GM19438 (cell line): ENCODE data around the gene TPRX1.
"Not testable (repeated sequence)": the region's sequence is repeated elsewhere in the genome, so short reads cannot be mapped to it uniquely, and the experiment has no call there.

Source experiments
- ATAC-seq: cut with Tn5 transposase; IDR thresholded peaks from one replicate; pipeline ENCODE4 v1.9.1; 2021; ENCODE audit warnings: low read depth; ENCODE audit not compliant: unreplicated experiment

The TPRX1 gene

DNA sequence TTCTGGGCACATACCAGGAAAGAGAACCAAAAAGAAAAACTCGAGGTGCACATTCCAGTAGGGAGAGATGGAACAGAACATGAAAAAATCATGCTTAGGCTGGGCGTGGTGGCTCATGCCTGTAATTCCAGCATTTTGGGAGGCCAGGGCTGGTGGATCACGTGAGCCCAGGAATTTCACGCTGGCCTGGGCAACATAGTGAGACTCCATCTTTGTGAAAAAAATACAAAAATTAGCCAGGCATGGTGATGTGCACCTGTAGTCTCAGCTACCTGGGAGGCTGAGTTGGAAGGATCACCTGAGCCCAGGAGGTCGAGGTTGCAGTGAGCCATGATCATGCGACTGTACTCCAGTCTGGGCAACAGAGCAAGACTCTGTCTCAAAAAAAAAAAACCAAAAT lies 33.1 kb downstream of the TPRX1 start:
- not testable (repeated sequence) for ATAC-seq

DNA sequence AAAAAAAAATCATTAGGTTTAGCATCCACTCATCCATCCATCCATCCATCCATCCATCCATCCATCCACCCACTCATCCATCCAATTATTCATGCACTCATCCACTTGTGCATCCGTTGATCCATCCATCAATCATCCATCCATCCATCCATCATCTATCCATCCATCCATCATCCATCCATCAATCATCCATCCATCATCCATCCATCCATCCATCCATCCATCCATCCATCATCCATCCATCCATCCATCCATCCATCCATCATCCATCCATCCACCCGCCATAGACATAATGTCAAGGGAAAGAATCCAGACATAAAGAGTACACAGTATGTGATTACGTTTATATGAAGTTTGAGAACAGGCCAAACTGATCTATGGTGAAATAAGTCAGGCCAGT lies 34.8 kb downstream of the TPRX1 start:
- ATAC-seq, result no peak

DNA sequence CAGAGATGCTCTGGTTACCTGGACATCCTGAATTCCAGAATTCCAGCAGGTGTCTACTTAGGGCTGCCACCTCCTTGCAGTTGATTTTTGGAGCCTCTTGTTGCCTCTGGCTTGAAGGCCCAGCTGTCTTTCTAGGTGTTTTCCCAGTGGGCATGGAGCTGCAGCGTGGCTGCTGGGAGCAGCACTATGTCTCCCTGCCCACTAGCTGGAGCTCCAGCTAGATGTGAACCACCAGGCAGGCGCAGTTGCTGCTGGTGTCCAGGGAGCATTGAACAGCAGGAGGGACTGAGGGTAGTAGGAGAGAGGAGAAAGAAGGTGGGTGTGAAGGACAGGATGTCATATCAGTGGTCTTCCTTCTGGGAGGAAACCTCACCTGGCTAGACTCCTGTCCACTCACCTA lies 35.7 kb downstream of the TPRX1 start:
- ATAC-seq, result no peak

DNA sequence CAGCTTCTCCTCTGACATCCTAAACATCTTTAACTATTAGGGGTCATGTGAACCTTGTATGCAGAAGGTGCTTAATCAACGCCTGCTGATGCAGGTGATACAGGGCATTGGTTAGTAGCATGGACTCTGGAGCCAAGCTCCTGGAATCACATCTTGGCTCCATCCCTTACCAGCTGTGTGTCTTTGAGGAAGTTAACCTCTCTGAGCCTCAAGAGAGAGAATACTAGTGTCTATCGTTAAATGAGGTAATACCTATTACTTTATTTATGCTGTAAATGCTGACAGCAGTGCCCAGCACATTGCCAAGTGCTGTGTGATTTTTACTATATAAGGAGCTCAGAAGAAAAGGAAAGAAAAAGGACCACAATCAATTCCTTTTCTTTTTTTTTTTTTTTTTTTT lies 37.0 kb downstream of the TPRX1 start:
- no peak for ATAC-seq

DNA sequence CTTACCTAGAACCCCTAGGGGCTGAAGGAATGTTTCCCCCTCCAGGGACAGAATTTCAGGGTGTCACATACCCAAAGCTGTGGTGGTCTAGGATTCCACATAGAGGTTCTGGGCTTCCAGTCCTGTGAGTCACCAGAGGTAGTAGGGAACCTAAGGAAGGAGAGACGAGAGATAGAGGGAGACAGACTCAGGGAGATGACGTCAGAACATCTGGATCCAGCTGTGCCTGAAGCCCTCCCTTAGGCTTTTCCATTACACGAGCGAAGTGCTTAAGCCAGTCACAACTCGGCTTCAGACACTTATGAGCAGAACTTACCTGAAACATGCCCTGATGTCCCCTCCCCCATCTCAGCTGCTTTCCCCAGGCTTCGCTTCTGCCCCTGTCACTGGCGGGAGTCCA lies 37.7 kb downstream of the TPRX1 start:
- no peak for ATAC-seq

DNA sequence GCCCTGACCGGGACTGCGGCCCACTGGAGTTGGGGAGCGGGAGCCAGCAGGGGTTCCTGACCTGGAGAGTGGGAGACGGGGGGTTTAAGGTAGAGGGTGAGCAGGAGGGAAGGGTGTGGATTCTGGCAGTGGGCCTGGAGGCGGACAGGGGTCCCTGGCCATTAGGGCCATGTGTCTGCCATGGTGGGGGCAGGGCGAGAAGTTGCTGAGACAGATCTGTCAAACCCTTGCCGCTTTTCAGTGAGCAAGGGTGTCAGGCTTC lies 38.1 kb downstream of the TPRX1 start:
- ATAC-seq, result no peak

DNA sequence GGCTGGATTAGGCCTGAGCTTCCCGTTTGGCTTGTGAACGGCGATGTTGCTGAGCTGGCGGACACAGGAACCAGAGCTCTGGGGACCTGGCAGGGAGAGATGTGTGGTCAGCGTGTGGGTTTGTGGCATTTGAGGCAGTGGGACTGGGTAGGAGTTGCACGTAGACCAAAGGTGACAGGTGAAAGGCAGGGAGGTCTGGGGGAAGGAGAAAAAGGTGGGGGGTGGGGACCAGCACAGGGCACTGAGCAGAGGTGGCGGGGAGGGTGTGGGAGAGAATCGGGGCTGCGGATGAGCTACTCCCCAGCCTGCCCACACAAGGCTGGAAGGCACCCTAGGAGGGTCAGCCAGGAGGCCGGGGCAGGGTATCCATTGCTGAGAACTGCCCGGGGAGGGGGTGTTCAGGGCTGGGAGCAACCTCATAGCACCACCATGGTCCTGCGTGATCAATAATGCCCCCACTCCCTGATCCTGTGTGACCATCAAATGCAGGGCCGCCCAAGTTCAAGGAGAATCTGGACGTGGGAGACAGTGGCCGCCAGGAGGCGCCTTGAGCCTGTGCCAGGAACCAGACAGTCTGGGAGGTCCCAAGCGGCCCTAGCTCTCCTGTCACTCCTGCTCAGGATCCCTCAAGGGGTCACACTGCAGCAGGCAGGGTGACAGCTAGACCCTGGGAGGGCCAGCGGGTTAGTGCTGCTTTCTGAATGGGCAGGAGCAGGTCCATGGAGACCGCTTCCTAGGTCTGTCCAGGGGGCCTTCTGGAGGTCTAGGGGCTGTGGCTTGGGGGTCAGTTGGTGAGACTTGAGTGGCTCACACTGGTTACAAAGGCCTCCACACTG lies 38.6 kb downstream of the TPRX1 start:
- no peak for ATAC-seq

DNA sequence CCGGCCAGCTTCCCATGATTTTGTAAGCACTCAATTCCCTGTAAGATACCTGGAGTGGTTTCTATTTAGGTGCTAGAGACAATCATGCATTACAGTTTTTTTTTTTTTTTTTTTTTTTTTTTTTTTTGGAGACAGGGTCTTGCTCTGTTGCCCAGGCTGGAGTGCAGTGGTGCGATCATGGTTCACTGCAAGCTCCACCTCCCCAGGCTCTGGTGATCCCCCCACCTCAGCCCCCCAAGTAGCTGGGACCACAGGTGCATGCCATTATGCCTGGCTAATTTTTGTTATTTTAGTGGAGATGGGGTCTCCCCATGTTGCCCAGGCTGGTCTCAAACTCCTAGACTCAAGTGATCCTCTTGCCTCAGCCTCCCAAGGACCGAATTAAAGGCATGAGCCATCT lies 39.6 kb downstream of the TPRX1 start:
- not testable (repeated sequence) for ATAC-seq

DNA sequence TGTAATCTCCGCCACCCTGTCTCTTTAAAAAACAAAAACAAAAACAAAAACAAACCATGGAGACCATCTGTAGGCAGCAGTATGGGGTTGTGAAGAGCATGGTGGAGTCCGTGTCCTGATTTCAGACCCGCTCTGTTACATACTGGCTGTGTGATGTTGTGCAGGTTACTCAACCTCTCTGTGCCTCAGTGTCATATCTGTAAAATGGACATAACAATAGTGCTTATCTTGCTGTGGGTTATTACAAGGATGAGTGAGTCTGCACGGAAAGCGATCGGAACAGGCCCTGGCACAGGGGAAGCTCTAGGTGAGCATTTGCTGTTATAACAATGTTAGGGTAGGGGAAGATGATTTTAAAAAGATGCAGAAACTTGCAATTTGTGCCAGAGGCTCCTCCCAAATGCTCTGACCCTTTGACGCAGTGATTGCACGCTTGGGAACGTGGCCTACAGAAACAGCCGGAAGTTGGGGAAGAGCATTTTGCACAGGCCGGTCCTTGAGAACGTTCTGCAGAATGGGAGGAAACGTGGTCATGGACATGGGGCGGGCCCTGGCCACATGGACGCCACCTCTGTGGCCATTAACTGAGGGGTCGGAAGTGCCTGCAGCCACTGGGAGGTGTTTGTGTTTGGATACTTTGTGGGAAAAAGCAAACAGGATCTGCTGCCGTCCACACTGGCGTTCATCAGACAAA lies 41.6 kb downstream of the TPRX1 start:
- no peak for ATAC-seq

DNA sequence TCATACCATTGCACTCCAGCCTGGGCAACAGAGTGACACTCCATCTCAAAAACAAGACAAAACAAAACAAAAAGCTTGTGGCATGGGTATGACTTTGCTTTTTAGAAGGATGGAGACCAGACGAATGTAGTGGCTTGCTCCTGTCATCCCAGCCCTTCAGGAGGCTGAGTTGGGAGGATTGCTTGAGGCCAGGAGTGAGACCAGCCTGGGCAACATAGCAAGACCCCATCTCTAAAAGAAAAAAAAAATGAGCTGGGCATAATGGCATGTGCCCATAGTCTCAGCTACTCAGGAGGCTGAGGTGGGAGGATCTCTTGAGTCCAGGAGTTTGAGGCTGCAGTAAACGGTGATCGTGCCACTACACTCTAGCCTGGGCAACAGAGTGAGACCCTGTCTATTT lies 42.2 kb downstream of the TPRX1 start:
- ATAC-seq, result no peak

DNA sequence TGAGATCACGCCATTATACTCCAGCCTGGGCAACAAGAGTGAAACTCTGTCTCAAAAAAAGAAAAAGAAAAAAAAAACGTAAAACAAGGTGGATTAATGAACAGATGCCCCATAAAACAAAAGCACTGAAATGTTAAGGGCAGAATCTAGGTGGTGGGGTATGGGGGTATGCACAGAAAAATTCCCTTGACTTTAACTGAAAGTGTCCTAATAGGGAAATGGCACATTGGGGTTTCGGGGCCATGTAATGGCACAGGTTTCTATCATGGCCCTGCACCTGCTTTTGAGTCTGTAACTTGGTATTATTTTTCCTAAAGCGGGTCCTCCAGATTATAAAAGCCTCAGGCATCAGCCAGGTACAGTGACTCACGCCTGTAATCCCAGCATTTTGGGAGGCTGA lies 42.8 kb downstream of the TPRX1 start:
- ATAC-seq, result no peak

DNA sequence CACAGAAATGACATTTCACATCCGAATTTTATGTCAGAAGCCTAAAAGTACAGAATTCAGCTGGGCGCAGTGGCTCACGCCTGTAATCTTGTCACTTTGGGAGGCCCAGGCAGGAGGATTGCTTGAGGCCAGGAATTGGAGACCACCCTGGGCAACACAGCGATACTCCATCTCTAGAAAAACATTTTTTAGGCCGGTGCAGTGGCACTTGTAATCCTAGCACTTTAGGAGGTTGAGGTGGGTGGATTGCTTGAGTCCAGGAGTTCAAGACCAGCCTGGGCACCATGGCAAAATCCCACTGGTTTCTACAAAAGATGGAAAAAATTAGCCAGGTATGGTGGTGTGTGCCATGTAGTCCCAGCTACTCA lies 43.7 kb downstream of the TPRX1 start:
- ATAC-seq, result no peak

DNA sequence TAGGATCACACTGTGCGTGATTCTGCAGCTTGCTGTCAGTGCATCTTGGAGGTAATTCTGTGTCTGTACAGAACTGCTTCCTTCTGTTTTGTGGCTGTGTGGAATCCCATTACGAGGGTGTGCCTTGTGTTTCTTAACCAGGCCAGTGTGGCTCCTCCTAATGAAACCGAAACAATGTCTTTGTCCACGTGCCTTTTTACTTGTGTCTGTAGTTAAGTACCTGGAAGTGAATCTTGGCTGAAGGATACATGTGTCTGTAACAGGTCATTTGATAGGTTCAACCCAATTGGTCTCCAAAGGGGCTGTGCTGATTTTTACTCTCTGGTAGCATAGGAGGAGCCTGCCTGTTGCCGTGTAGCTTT lies 45.9 kb downstream of the TPRX1 start:
- no peak for ATAC-seq

DNA sequence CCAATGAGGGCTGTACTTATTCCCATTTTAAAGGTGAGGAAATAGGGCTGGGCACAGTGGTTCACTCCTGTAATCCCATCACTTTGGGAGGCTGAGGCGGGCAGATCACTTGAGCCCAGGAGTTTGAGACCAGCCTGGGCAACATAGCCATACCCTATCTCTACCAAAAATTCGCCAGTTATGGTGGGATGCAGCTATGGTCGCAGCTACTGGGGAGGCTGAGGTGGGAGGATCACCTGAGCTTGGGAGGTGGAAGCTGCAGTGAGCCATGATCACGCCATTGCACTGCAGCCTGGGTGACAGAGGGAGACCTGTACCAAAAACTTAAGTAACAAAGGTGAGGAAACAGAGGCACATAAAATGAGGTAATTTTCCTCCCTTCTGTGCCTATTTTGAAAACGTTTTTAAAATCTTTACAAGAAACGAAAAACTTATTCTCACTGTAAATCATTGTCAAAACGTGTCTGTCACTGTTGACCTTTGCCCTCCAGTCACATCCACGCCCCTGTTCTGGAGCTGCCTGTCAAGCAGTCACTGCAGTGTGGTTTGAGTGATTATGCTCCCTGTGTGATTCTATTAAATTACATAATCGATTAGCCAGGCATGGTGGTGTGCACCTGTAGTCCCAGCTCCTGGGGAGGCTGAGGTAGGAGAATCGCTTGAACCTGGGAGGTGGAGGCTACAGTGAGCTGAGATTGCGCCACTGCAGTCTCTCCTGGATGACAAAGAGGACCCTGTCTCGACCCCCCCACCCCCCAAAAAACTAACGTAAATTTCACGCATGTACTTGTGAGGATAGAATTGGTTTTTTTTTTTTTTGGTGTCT lies 46.5 kb downstream of the TPRX1 start:
- ATAC-seq, result no peak

DNA sequence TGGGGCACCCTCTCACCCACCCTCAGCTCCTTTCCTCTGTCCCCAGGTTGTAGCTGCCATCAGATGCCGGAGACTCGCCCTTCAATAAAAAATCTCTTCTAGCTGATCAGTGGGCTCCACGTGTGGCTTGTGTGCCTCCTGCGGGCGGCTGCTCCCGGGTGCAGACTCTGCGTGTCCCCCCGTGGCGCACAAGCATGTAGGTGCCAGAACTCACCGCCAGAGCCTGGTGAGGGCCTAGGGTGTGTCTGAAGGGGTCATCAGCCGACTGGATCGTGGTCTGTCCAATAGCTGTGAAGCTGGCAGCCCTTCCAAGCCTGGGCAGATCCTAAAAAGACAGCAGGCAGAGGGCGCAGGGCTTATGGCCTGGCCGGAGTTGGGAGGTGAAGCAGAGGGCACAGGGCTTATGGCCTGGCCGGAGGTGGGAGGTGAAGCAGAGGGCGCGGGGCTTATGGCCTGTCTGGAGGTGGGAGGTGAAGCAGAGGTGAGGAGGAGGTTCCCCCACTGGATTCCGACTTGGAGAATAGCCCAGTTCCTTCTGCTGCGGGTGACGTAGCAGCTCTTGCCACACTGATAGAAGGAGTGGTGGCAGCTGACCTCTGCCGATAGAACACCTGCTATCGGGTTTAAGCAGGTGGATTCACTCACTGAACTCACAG lies 47.3 kb downstream of the TPRX1 start:
- ATAC-seq, result no peak

DNA sequence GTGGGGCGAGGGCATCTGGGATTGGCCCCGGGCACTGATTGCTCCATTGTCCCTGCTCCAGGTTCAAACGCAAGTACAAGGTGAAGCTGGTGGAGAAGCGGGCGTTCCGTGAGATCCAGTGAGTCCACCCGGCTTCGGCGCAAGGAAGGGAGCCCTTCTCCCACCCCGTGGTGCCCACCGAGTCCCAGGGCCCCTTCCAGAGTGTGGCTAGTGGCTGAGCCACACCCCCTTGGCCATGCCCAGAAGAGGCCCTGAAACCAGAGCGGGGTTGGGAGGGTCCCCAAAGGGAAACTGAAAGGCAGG lies 47.8 kb downstream of the TPRX1 start:
- ATAC-seq, result no peak

DNA sequence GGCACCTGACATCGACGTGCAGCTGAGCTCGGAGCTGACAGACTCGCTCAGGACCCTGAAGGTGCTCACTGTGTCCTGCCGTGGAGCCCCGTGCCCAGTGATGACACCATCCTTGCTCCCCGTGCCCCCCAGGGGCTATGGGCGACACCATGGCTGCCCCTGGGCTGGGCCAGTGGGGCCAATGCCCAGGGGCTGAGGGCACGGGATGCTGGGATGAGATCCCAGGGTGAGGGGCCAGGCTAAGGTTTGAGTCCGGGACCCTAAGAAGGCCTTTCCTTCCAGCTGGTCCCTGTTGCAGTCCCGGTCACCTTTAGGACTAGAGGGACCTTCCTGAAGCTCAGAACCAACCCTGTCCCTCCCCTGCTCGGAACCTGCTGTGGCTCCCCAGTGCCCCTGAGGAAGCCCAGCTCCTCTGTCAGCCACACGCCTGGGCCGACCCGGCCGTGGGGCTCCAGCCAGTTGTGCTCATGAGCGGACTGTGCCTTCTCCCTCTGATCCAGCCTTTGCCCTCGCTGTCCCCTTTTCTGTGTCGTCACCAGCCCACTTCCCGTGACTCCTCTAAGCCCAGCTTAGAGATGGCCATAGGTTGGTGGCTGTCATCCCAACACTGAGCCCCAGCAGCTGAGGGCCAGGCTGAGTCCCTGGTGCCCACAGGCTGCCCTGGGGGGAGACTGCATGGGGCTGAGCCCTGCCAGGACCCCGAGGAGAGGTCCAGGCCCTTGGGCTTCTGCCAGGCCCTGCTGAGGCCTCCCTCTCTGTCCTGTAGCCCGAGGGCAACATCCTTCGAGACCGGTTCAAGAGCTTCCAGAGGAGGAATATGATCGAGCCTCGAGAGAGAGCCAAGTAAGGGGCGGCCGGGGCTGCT lies 48.4 kb downstream of the TPRX1 start:
- no peak for ATAC-seq

DNA sequence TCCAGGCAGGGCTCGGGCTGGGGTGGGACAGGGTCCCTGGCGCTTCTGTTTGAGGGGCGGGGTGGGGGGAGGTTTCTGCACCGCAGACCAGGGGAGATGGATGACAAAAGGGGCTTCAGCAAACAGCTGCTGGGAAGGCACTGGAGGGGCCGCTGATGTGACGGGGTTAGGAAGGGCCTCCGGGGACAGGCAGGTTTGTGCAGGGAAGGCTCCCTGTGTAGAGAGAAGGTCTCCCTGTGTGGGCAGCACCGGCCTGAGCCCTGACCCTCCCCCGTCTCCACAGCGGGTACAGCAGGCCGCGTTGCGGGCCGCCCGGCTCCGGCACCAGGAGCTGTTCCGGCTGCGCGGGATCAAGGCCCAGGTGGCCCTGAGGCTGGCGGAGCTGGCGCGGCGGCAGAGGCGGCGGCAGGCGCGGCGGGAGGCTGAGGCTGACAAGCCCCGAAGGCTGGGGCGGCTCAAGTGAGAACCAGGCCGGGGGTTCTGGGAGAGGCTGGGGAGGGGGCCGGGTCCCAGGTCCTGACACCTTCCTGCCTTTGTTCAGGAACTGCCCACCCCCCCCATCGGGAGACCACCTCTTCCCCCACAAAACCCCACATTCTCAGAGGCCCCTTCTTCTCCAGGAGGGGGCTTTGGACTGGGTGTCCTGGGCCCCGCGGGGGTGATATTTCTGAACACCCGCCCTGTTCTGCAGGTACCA lies 49.1 kb downstream of the TPRX1 start:
- no peak for ATAC-seq

DNA sequence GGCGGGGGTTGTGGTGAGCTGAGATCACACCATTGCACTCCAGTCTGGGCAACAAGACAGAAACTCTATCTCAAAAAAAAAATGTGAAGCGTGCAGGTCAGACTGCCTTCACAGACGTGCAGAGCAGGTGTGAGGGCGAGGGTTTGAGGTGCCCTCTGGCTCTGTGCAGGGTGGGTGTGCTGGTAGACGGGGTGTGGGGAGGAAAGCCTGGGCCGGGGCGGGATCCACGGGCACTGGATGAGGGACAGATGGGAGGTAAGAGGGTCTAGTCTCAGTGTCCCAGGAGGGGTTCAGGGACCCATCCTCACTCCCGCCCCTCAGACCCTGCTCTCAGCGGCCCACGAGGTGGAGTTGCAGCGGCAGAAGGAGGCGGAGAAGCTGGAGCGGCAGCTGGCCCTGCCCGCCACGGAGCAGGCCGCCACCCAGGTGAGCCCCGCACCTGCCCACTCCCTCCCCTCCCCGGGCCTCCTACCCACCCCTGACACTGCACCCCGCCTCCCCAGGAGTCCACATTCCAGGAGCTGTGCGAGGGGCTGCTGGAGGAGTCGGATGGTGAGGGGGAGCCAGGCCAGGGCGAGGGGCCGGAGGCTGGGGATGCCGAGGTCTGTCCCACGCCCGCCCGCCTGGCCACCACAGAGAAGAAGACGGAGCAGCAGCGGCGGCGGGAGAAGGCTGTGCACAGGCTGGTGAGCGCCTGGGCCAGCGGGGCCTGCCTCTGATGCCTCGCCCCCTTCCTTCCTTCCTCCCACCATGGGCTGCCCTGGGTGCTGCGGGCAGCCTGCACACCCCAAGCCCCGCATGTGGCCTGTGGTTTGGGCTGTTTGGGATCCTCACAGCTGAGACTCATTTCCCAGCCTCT lies 49.9 kb downstream of the TPRX1 start:
- no peak for ATAC-seq
